22Rv1 (cell line): ENCODE data around the gene KCNQ1.

Experiments used
- CTCF ChIP-seq: fragments of 450-650 bp; IDR thresholded peaks from 2 replicates; pipeline ENCODE4 v1.5.1; 2017; ENCODE audit warnings: mild to moderate bottlenecking
- ZFX ChIP-seq: fragments of 450-650 bp; IDR thresholded peaks from 2 replicates; pipeline ENCODE4 v1.6.1; 2017; ENCODE audit warnings: antibody characterized with exemption, borderline replicate concordance

DNA sequence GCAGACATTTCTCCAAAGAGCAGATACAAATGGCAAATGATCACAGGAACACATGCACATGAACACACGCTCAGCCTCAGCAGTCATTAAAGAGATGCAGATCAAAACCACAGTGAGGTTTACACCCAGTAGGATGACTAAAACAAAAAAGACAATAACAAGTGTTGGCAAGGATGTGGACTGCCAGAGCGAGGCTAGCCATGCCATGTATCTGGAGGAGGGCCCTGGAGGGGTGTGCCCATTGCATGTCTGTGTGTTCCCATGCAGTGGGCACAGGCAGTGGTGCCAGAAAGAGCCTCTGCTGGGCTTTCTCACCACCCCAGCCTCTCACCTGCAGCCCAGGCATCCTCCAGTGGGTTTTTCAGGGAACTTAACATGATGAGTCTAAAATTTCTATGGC lies 309.2 kb downstream of the KCNQ1 start:
- TF ChIP-seq CTCF (no peak), ZFX (no peak)
